ENCODE measurements around the gene GHITM.
"Not testable (repeated sequence)": the region's sequence is repeated elsewhere in the genome, so short reads cannot be mapped to it uniquely, and the experiment has no call there.

The GHITM gene

DNA sequence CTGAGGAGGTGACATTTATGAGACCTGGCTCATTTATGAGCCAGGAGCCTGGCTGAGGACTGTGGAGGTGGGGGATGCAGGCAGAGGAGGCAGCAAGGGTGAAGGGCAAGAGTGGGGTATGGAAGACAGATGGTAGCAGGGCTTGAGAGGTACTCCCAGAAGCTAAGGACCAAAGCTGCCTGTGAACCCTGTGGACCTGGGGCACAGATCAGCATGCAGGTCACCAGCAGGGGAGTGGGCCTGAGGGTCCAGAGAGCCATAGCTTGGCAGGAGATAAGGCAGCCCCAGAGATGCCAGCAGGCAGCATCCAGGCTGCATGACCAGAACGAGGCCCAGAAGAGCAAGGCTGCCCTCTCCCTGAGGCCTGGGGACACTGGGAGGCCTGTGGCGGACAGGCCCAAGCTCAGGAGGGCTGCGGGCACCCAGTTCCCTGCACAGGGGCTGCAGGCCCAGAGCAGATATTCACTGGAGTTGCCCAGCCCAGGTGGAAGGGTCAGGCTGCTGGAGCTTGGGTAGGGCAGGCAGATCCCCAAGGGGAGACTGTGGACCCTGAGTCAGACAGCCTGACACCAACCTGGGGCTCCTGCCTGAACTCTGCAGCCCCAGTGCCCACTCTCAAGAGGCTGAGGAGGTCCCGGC, 37.6 kb downstream of the GHITM start:
- no peak for DNase-seq (ENCODE audit: low spot score)

DNA sequence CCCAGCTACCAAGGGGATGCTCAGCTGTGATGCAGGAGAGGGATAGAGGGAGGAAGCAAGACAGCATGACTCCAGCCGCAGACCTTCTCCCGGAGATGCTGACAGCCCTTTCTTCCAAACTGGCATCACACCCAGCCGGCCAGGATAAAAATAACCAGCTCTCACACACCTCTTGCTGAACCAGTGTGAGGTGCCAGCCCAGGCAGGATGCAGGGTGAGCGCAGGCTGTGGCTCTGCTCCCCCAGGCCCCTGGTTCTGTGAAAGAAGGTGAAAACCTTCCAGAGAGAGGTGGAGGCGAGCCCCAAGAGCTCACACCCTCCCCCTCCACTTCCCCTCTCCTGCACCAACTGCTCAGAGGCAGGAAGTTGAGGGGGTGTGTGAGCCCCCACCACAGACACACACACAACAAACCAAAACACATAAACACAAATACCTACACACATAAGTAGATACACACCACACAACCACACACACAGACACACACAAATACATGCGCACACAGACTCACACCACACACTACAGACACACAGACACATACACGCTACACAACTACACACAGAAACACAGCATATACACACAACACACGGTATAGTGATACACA, 38.3 kb downstream of the GHITM start:
- DNase-seq (ENCODE audit: low spot score), result no peak

- no peak for DNase-seq (ENCODE audit: low spot score)
Observed at GRCh38 chr10:84178160-84178609, 38.9 kb downstream of the GHITM start.

DNA sequence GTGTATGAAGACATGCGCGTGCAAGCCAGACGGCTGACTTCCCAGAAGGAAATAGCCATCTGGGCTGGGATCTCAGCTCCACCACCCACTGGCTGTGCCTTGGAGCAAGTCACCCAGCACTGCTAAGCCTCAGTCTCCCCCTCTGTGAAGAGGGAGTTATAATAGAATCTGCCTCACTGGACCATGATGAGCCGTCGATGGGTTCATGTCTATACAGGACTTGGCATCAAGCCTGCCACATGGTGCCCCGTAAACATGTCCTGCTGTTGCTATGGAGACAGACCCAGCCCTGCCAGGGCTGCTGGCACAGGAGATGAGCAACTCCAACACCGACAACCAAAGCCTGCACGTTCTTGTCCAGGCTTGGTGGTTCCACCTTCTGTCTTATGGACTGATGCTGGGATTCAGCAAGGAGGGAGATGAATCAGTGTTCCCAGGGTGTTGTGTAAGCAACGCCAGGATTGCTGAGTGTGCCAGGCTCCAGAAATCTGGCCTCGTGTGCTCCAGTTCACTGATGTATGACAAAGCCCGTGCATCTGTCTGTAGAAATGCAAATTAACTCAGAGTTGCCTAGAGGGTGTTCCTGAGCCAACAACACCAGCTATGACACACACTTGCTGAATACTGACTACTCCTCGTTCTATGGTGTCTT, 39.9 kb downstream of the GHITM start:
- DNase-seq (ENCODE audit: low spot score), result peak; percentile 59

DNA sequence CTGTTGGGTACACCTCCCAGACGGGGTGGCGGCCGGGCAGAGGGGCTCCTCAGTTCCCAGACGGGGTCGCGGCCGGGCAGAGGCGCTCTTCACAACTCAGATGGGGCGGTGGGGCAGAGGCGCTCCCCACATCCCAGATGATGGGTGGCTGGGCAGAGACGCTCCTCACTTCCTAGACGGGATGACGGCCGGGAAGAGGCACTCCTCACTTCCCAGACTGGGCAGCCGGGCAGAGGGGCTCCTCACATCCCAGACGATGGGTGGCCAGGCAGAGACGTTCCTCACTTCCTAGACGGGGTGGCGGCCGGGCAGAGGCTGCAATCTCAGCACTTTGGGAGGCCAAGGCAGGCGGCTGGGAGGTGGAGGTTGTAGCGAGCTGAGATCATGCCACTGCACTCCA, 41.1 kb downstream of the GHITM start:
- DNase-seq (ENCODE audit: low spot score), result not testable (repeated sequence)

GRCh38 chr10:84181631-84182030, 42.3 kb downstream of the GHITM start:
- no peak for DNase-seq (ENCODE audit: low spot score)

GRCh38 chr10:84184517-84184916, 45.2 kb downstream of the GHITM start:
- no peak for DNase-seq (ENCODE audit: low spot score)

DNA sequence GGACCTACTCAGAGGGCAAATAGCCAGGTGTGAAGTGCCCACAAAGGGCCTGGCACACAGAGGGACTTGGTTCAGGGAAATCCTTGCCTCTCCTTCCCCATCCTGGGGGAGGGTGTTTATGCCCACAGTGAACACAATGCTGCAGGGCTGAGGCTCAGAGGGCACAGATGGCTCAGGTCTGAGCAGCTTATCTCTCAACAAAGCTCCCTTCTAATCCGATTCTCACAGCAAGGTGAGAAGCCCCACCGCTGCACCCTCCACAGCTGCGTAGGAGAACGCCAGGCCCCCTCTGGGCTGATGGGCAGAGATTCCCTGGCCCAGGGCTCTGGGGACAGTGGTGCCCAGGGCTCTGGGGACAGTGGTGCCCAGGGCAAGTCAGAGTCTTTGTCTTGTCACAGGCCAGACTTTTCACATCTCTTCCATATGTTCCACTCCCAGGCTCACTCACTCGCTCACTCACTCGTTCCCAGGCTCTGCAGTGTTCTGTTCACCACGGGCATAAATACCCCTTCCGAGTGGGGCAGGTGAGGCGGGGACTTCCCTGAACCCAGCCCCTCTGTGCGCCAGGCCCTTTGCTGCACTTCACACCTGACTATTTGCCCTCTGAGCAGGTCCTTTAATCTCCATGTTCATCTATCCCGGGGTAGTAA, 46.3 kb downstream of the GHITM start:
- no peak for DNase-seq (ENCODE audit: low spot score)

GRCh38 chr10:84188815-84189214, 49.5 kb downstream of the GHITM start:
- DNase-seq (ENCODE audit: low spot score), result no peak

DNA sequence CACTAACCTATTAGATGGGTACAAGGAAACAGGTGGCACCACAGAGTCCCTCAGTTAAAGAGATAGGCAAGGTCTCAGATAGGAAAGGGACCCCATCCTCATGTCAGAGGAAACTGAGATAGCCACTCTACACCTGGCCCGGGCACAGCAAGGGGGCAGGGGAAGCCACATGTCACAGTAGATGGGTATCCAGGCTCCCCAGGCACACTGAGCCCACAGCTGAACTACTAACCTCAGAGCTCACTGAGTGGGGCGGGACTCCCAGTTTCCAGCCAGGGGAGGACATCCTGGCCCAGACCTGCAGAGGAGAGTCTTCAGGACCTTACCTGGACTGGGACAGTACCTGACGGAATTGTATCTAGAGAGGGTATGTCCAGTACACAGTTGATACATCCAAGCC, 51.3 kb downstream of the GHITM start:
- no peak for DNase-seq (ENCODE audit: low spot score)

DNA sequence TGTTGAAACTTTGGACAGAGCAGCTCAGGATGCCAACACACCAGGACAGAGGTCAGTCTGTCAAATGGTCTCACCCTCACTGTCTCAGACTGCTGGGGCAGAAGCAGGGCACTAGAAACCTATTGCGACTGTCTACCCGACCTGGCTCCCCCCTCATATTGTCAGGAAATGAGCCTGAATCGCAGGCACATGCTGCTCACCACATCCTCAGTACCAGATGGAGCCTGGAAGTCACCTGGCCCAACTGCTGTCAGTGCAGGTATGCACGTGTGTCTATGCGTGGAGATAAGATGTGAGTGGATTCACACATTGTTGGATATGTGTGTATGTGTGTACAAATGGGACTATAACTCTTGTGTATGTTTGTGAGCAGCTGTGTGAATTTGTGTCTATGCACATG, 51.8 kb downstream of the GHITM start:
- no peak for DNase-seq (ENCODE audit: low spot score)

DNA sequence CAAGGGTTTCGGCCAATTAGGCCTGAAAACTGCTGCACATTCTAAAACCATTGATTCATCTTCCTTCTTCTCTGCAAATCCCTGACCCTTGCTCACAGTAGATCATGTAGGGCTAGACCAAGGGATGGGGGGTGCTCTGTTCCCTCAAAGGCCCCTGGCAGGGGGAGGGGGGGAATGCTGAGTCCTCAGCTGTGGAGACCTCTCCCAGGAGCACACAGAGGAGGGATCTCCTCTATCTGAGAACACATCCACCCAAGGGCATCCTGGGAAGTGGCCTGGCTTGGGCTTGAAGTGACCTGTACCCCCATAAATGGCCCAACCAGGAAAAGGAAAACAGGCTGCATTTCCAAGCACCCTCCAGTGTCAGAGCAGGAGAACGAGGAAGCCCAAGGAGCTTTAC, 54.0 kb downstream of the GHITM start:
- DNase-seq (ENCODE audit: low spot score), result no peak

- no peak for DNase-seq (ENCODE audit: low spot score)
Observed at GRCh38 chr10:84193846-84194423, 54.6 kb downstream of the GHITM start.

DNA sequence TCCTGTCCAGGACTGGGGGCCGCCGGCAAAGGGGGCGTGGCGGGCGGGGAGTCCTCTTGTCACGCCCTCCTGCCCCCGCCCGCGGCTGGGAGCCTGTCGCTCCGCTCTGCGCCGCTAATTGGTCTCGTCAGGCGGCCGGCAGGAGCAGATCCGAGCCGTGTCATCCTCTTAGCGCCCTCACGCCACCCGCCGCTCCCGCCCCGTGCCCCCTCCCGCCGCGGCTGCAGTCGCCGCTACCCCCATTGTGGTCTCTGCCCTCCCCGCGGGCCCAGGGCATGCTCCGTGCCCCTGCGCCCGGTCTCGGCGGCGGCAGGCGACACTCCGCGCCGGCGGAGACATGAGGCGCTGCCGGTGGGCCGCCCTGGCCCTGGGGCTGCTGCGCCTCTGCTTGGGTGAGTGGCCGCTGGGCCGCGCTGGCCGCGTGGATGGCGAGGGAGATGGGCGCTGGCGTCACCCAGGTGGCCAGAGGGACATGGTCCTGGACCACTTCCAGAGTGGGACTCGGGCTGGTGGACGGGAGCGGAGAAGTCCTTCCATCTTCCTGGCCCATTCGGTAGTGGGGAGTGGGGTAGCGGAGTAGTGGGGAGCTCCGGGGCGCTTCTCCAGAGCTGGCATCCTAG, 55.2 kb downstream of the GHITM start, which contains the start of gene CDHR1:
CDHR1 (plus strand) TSS at position 114 of the 620 bp plus-strand sequence; CDS start at position 338, 224 bp downstream.
- peak; percentile 42 for DNase-seq (ENCODE audit: low spot score)

GRCh38 chr10:84195044-84195830, 55.9 kb downstream of the GHITM start:
- DNase-seq (ENCODE audit: low spot score), result no peak

- DNase-seq (ENCODE audit: low spot score), result no peak
Observed at GRCh38 chr10:84196083-84196482, 56.8 kb downstream of the GHITM start.

- DNase-seq (ENCODE audit: low spot score), result no peak
Observed at GRCh38 chr10:84196941-84197340, 57.6 kb downstream of the GHITM start.

GRCh38 chr10:84197643-84198042, 58.3 kb downstream of the GHITM start:
- no peak for DNase-seq (ENCODE audit: low spot score)

DNA sequence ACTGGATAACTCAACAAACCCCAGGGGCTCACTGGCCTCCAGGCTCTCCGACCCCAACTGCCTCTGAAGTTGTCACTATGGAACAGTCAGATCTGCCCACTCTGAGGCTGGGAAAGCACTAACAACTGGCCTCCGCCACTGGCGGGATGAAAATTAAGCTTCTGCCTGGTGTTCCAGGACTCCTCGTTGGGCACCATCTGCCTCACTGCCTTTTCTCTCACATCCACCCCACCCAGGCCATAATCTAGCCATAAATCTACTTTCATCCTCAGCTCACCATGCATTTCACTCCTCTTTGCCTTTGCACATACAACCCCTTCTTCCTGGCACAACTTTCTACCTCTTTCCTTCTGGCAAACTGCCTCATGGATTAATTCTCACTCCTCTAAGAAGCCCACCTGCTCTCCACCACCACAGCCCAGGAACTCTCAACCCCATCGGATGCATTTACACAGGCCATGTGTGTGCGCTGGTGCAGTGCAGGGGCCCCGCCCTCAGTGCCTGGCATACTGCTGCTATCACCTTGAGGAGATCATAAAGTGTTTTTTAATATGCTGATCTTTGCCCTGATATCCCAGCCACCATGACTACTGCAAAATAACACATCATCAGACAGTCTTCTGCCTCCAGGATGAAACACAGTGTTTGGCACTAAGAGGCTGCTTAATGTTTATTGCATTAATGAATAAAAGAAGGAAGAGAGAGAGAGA, 59.1 kb downstream of the GHITM start:
- no peak for DNase-seq (ENCODE audit: low spot score)

DNA sequence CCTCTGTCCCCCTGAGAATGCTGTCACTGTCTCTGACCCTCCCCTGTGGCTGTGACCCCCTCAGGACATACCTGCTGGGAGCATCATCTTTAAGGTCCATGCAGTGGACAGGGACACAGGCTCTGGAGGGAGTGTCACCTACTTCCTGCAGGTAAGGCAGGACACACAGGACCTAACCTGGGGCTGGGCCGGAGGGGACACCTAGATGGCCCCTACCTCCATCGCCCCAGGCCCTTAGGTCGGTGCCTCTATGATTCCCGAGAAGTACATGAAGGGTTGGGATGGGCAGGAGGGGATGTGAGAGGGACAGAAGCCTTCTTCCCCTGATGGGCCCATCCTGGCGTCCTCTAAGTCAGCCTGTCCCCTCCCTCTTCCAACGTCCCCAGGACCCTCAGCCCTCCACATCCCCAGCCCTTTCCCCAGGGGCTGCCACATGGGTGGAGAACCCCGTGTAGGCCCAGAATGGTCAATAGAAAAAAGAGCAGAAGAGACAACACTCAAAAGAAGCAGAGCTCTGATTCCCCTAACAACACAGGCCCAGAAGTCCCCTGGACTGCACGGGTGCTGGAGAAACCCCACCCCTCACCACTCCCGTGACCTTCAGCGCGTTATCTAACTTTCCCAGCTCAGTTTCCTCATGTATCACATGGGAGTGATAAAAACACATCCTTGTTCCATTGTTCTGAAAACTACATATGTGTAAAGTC, 61.4 kb downstream of the GHITM start:
- DNase-seq (ENCODE audit: low spot score), result no peak

Measured in AG08396 (cell line).